GM19397 (cell line): Measurements from ENCODE around the gene NOS3.

ENCODE experiments used
- ATAC-seq: cut with Tn5 transposase; IDR thresholded peaks from one replicate; pipeline ENCODE4 v1.9.1; 2021; ENCODE audit warnings: mild to moderate bottlenecking, moderate library complexity; ENCODE audit not compliant: unreplicated experiment

Gene NOS3

DNA sequence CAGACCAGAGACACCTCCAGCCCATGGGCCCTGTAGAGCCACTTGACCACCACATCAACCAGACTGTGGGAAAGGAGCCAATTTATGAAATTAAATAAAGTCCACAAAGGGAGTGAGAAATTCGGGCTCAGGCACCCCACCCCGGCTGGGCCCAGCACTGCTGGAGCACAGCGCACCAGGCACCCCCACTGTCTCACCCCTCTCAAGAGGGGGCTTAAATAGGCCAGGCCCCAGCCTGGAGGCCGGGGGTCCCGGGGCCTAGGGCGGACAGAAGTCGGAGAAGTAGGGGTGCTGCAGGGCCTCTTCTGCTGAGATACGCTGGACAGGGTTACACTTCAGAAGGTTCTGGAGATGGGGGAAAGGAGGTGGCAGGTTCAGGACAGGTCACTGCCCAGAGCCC is 62.9 kb downstream of the NOS3 start:
- ATAC-seq, result no peak

DNA sequence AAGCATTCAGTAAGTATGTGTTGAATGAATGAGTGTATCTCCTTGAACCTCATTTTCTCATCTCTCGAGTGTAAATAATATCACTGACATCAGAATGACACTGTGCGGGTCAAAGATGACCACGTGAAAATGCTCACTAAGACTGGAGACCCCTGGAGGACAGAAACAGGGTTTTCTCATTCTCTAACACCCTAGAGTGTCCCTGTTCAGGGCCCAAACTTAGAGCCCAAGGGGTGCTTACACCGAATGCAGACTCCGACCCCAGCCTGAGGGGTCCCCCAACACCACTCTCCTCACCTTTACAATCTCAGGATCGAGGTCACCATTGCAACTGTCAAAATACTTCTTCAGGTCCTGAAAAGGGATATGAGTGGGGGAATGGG is 65.5 kb downstream of the NOS3 start:
- ATAC-seq, result no peak

DNA sequence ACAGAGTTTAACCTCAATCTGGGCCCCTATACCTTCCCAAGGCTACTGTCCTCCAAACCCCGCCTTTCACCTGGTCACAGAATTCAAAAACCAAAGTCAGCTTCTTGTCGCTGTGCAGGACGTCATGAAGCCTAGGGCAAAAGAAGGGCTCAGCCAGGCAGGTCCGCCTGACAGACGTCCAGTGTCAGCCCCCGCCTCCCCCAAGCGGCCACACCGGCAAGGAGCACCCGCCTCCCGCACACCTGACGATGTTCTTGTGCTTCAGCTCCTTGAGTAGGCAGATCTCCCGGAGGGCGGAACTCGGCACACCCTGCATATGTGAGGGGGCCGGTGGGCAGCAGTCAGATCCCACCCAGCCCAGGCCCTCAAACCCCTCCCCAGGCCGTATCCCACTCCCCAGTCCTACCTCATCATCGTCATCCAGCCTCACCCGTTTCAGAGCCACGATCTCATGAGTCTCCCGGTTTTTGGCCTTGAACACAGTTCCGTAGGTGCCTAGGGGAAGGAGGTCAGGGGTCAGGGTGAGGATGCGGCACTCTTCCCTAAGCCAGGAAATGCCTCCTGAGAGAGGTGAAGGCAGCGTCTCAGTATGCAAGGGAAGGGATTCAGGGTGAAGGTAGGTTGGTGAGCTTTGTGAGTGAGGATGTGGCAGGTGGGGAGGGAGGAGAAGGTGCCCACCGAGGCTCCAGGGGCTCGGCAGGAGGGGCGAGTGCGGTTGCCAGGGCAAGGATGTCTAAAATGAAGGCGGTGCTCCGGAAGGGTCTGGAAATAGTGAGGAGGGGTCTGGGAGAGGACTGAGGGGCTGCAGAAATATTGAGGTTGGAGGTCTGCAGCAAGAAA is 66.1 kb downstream of the NOS3 start:
- no peak for ATAC-seq

DNA sequence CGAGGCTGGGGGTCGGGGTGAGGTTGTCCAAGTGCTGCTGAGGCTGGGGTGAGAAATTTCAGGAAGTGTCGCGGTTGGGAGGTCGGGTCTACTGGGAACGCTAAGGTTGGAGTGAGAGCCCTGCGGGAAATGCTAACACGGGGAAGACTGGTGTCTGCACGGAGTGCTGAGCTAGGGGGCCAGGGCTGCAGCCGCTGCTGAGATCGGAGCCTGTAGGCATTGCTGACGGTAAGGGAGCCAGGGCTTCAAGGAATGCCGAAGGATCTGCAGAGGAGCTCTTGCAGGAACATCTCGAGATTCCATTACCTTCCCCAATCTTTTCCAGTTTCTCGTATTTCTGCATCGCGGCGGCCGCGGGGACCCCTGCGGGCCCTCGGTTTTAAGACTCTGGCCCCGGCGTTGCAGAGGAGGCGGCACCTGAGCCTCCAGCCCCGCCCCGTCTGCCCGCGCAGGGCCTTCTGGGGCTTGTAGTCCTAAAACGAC is 66.7 kb downstream of the NOS3 start, which contains the start of gene CDK5:
TSS of gene CDK5 (minus strand) at position 392 of the 483 bp plus-strand sequence. CDS start at position 343, 49 bp downstream.
- ATAC-seq, result peak; percentile 8

DNA sequence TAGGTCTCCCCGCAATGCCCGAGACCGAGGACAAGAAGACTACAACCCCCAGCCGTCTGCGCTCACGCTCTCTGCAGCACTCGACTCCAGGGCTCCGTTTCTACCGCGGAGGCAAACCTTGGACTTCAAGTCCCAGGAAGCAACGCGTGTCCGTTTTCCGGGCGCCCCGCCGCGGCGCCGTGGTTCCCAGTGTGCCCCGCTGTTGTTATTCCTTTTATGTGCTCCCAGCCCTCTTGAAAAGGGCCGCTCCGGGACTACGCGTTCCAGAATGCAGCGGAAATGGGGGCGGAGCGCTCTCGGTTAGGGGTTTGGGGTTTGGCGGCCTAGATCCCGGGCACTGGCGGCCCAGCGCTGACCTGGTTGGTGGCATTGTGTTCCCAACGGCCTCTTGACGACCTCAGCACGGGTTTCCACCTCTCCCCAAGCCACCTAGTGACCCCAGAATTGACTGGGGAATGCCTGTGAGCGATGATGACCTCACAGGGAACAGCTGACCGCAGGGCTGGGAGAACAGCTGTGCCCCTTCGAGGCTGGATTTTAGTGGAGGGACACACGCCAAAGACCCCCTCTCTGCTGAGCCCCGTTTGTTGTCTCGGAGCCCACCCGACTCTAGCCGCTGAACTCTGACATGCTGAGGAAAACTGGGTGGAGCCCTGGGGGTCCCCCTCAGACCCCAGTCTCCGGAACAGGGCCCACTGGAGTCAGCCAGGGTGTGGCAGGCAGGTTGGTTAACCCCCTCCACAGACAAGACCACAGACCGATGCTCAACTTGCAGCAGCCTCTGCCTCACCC is 67.4 kb downstream of the NOS3 start:
- ATAC-seq, result peak; percentile 83

DNA sequence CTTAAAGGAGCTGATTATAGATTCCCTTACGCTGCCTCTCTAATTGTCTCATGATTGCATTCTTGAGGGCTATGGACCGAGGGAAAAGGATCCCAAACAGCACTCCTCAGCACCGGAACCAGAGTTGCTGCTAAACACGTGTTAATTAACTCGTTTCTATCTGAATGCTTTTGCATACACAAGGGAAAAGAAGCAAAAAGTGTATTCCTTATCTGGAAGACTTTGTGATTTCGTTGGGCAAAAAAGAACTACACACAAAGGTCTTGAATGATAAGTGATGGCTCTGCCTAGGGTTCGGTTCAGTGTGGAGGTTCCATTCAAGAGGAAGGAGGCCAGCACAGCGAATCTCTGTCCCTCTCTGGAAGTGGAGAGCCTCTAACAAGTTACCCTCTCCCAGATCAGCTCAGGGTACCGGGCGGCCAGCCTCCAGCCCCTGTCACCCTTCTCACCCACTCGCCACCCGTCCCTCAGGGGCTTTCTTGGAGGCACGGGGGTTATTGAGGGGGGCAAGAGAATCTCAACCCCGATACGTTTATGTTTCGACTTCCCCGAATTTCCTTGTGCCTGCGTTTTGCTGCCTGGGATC is 68.1 kb downstream of the NOS3 start:
- no peak for ATAC-seq

DNA sequence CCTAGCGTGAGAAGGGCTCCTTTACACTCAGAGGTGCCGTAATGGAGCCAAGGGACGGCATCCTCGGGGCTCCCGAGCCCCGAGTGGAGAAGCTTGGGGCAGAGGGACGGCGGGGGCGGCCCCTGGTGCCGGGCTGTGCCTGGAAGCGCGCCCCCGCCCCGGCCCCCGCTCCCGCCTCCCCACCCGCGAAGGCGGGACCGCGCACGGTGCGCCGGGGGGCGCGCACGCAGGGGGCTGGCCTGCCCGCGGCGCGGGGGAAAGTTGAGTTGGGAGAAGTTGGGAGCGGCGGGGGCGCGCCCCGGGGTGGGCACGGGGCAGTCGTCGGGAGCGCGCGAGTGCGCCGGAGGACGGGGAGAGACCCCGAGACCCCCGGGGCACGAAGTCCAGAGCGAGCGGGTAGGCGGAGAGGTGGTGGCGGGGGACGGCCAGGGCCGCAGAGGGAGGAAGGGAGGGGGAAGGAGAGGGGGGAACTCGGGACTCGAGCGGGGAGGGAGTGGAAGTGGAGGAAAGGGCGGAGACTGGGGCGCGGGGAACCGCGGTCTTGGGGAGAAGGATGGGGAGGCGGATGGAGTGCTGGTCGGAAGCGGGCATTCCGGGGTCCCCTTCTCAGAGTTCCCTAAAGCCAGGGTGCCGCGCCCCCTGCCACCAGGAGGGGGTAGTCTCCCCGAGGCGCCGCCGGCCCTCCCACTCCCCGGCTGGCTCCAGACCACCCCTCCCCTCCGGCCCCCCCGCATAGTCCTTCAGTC is 68.7 kb downstream of the NOS3 start, which contains the start of gene SLC4A2:
TSS of gene SLC4A2 (plus strand) at position 223 of the 746 bp plus-strand sequence. CDS start 2,399 bp downstream, outside the sequence.
- peak; percentile 36 for ATAC-seq

DNA sequence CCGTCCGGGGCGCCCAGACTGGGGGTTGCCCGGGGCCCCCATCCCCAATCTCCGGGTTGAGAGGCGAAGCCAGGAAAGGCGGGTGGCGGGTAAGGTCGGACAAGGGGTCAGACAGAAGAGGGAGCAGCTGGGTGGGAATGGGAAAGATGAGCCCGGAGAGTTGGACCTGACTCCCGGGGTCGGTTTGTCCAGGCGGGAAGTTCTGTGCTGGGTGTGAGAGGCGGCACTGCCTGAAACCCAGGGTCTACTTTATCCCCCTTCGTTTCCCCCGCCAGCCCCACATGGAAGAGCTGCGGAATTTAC is 69.2 kb downstream of the NOS3 start:
- ATAC-seq, result no peak

DNA sequence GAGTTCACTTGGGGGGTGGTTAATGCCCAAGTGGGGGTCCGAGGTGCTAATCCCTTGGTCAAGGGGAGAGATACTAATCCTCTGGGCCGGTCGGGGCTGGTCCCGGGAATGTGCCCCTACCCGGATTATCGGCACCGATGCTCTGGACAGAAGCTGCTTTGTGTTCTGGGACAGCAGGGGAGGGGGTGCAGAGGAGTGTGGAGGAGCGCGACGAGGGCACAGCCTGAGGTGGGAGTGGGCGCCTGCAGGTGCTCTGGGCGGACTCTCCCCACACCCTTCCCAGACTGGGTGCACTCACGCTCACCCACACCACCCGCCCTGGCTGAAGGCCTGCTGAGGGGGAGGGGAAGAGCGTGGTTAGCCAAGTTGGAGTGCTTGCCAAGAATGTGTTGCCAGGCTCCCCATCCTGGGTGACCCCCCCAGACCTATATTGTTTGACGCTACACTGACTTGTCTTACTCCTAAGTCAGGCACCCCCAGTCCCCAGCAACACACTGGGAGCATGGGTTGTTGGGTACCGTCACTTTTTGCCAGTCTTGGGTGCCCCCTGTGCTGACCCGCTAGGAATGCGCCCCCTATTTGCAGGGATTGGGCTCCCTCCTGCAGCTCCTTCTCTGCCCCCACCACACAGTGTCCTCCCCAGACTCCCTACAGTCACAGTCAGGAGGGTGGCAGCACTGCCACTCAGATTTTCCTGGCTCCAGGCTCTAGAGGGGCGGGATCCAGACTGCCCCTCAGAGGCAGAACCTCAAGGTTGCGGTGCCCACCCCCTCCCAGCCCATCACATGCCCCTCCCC is 69.8 kb downstream of the NOS3 start:
- ATAC-seq, result no peak

DNA sequence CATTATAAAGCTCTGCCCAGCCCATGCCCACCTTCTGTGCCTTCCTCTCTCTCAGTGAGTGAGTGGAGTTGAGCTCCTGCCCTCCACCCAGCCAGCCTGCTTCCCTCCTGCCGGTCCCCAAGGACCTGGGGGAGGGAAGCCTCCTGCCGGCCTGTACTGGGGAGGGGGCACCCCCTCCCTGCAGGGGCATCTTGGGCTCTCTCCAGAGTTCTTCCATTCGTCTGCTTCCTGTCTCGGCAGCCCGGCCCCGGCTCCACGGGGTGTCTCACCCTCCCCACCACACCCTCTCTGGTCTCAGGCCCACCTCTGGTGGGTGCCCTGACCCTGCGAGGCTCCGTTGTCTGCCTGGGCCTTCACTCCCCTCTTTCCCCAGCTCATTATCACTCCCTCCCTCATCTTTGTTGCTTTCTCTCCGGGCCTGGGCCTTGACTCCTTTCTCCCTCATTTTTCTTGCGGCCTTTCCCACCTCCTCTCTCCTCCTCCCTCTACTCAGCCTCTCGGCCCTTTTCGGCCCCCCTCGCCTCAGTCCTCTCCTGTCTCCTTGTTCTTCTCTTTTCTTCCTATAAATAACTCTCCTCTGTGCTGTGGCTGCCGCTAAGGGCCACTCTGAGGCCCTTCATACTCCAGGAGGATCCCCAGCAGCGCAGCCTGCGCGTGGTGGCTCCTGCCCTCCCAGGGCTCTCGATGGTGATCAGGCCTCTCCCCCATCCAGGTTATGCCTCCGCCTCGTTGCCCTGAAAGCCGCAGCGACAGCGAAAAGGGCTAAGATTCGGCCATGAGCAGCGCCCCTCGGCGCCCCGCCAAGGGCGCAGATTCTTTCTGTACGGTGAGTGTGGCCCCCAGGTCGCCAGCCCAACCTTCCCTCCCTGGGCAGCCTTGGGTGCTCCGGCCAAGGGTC is 70.6 kb downstream of the NOS3 start:
- ATAC-seq, result no peak

DNA sequence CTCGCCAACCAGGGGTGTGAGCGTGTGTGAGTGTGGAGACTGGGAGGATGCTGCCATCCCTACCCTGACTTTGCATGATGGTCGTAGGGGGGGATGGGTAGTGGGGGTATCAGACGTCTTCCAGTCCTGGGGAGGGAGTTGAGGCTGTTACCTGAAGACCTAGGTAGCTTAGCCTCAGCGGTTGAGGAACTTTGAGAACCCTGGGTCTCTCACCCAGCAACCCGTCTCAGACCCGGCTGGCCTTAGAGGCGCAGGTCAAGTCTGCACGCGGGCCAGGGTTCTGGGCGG is 71.2 kb downstream of the NOS3 start:
- ATAC-seq, result no peak

DNA sequence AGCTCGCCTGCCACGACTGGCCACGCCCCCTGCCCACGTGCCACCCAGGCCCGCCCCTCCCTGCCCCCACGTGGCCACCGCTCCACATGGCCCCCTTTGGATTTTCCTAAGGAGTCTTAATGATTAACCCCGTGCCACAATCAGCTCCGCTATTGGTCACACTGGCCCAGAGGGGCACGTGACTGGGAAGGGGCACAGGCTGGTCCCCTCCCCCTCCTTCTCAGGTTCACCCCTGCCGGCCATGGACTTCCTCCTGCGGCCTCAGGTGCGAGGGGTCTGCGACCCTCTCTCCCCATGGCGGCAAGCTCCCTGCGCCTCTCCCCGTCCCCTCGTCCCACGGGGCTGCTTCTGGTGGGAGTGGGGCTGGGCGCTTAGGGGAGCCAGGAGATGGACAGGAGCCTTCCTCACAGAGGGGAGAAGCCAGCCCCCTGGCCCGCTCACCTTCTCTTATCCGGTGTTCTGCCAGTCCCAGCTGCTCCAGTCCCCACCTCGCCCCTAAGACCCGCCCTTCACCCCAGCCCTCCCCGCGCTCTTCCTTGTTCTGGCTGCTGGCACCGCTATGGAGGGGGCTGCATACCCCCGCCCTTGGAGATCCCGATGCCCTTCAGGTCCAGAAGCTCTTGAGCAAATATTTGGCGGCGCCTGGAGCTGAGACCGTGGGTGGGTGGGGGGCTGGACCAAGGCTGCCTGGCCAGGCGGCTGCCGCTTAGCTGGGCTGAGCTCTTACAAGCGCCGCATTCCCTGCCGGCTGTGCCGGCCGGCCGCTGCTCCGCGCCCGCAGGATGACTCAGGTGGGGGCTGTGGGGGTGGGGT is 71.8 kb downstream of the NOS3 start:
- no peak for ATAC-seq

DNA sequence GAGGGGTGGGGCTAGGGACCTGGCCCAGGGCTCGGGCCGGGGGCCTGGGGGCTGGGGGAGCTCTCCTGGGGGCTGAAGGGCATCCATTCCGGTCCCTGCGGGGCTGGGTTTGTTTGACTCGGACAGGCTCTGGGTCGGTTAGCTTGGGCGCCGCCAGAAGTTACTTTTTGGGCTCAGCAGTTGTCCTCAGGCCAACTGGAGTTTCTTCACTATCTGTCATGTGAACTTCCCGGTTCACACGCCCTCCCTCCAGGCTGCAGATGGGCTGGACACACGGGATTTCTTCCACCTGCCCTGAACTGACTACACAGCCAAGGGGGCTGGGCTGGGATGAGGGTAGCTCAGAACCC is 72.4 kb downstream of the NOS3 start:
- no peak for ATAC-seq
